PFSK-1 (cell line): ENCODE data around the gene AKAP6.

Source experiments
- POLR2AphosphoS5 ChIP-seq: IDR thresholded peaks from 2 replicates; pipeline ENCODE4 v1.6.1; 2012; ENCODE audit warnings: low read depth, mild to moderate bottlenecking, control low read depth, low read length, moderate library complexity
- SIN3A ChIP-seq: IDR thresholded peaks from 2 replicates; pipeline ENCODE4 v1.6.1; 2012; ENCODE audit warnings: mild to moderate bottlenecking, low read length, moderate library complexity, borderline replicate concordance; ENCODE audit not compliant: insufficient read depth

DNA sequence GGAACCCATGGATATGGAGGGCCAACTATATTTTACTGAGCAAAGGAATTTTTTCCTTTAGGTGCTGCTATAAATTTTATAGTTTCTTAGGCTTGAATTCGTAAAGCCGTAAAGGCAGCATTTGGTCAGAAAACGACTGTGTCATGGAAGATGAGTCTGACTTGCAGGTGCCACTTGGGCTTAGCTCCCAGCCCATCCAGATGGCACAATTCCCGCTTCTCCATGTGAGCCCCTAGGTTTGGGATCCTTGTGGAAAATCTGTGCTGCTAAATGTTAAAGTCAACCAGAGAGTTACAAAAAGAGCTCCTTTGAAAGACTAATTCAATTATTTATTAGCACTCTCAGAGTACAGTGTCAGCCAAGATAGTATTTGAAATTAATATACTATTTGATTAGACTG lies 489.5 kb downstream of the AKAP6 start:
- no peak for TF ChIP-seq SIN3A
- no peak for TF ChIP-seq POLR2AphosphoS5
